NCI-H1694 treated with DMSO at 0.1 percent for 48 hours (cell line): ENCODE measurements around the gene PRMT7.

Source experiments
- DNase-seq: peaks from one replicate; lab custom pipeline; 2025; lab: John Stamatoyannopoulos, UW

PRMT7 gene

GRCh38 chr16:68396481-68396880, 85.7 kb downstream of the PRMT7 start:
- no peak for DNase-seq

DNA sequence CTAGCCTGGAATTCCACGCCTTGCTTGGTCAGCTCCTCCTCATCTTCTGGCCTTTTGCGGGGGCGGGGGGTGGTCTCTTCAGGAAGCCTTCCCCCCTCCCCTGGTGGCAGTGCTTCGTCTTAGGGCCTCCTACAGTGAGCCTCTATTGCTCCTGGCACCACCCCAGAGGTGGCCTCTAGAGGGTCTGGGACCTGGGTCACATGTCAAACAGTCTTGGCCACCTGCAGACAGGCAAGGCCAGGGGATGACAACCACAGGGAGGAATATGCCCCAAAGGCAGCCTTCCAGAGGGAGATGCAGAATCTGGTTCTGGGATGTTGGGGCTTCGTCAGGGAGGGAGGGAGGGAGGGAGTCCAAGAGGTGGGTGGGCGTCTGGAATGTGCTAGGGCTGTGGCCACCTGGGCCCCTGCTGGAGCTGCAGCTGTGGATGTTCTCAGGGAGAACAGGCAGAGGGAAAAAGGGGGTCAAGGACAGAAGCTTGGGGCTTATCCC, 86.9 kb downstream of the PRMT7 start:
- no peak for DNase-seq

GRCh38 chr16:68399456-68399855, 88.6 kb downstream of the PRMT7 start:
- DNase-seq = no peak

DNA sequence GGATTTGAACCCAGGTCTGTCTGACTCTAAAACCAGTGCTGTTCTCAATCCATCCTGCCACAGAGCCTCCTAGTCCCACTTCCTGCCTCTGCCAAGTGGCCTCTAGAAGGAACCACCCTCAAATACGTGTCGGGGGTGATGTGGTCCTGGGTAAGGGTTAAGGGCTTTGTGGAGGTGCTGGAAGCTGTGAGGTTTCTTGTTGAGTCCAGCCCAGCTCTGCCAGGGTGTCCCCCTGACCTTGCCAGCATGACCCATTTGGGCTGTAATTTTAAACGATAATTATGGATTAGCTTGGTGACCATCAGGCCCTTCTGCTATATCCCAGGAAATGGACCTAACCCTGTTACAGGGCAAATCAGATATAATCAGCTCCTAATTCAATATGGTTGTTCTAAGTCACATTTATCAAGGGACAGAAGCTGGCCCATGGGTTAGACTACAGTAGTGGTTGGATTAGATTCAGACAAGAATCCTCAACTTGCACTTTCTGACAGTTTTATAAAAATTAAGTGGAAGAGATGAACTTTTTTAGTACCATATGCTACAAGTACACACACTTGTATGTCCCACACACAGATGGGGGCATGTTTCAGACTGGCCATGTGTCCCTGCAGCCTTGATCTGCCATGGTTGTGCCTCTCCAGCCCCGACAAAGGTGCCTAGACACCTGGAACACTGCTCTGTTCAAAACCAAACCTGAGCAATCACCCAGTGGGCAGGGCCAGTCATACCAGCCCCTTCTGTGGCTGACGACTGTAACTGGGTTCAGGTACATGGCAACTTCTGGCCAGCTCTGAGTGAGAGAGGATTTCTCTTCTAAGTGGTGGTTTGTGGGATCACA, 89.5 kb downstream of the PRMT7 start:
- DNase-seq = no peak

DNA sequence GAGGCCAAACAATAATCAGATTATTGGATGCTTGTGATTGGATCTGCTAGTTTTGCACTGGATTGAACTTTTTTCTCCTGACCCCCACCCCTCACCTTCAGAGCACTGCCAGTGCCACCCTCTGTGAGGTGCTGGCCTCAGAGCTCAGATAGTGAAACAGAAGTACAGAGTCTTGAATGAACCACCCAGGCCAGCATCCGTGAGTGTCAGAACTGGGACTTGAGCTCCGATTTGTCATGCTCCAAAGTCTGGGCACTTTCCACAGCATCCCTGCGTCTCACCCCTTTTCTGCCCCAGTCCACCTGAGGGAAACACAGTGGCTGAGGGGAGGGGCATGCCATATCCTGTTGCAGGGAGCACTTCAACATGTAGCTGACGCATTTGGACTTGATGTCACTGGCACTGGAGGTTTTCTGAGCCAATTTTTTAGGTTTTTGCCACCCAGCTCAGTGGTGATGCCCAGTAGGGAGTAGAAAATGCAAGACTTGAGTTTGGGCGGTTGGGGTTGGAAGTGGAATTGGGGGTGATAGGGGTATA, 90.2 kb downstream of the PRMT7 start:
- DNase-seq = no peak

GRCh38 chr16:68401871-68402747, 91.3 kb downstream of the PRMT7 start:
- no peak for DNase-seq

DNA sequence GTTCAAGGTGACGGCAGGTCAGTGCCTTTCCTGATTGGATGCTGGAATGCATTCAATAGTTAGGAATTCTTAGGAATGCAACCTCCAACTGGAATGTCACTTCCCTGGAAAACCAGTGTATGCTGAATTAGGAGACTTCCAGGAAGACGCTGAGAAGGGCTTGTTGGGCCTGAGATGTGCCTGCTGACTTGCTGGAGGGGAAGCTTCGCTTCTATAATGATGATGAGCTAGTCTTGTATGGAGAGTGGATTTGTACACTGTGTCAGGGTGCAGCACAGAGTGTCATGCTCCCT, 91.9 kb downstream of the PRMT7 start:
- DNase-seq = no peak

DNA sequence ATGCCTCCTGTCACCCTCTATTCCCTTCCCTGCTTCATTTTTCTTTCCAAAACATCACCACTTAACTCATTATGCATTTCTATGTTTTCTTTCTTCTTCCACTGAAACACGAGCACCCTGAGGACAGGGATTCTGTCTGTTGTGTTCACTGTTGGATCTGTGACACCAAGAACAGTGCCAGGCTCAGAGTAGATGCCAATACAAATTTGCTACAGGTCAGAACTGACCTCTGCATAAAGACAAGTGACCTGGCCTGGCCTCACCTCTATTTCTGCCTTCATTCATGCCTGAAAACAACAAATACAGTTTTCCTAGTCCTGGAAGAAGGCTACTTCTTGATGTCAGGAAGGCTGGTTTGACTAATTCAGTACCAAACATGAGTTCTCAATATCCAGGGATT, 92.4 kb downstream of the PRMT7 start:
- no peak for DNase-seq

DNA sequence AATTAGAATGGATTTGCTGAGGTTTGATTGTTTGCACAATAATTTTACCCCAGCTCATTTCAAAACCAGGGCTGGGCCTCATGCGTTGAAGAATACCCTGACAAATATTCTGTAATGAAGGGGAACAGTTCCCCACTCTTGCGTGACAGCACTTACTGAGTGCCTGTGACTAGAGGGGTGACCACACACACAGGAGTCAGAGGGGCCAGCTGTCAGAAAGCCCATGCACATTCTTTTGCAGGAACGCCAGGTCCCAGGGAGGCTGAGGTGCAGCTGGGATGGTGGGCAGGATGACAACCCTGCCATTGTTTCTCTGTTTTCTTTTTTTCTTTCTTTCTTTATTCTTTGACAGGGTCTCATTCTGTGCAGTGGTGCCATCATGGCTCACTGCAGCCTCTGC, 92.9 kb downstream of the PRMT7 start:
- DNase-seq = no peak

GRCh38 chr16:68404736-68405345, 94.0 kb downstream of the PRMT7 start:
- DNase-seq = no peak

- no peak for DNase-seq
These were observed 95.8 kb downstream of the PRMT7 start for GRCh38 chr16:68406458-68407152.
